ENCODE results near the gene UNC5B.
"Not testable (repeated sequence)": the region's sequence is repeated elsewhere in the genome, so short reads cannot be mapped to it uniquely, and the experiment has no call there.

UNC5B gene

DNA sequence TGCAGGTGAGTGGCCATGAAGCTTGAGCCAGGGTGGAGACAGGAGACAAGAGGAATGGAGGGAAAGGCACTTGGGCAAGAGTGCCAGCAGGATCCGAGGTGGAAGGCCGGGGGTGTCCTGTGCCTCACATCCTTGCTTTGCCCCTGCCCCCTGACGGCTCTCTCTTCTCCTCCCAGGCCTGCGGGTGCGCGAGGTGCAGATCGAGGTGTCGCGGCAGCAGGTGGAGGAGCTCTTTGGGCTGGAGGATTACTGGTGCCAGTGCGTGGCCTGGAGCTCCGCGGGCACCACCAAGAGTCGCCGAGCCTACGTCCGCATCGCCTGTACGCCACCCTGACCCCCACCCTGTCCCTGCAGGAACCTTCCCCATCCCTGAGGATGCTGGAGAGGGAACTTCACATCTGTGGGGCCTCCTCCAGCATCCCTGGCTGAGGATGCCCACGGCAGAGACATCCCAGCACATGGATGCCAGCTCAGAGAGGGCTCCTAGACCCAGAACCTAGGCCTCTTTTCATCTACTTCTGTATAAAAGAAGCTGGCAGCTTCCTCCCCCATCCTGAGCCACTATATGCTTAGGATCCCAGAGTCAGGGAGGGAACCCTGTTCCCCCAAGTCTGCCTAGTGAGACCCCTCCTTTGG, 72.3 kb downstream of the UNC5B start:
- DNase-seq (ENCODE audit: low read depth), result no peak

DNA sequence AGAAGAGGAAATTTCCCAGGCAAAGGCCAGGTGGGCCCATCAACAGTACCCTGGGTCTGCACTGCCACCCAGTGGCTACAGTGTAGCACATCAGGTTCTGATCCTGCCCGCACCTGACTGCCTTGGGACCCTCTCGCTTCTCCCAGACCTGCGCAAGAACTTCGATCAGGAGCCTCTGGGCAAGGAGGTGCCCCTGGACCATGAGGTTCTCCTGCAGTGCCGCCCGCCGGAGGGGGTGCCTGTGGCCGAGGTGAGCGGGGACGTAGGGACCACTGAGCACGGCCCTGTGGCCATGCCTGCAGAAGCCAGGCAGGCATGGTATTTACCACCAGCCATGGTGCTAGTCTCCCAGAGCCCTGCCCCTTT, 72.8 kb downstream of the UNC5B start:
- DNase-seq (ENCODE audit: low read depth), result no peak

DNA sequence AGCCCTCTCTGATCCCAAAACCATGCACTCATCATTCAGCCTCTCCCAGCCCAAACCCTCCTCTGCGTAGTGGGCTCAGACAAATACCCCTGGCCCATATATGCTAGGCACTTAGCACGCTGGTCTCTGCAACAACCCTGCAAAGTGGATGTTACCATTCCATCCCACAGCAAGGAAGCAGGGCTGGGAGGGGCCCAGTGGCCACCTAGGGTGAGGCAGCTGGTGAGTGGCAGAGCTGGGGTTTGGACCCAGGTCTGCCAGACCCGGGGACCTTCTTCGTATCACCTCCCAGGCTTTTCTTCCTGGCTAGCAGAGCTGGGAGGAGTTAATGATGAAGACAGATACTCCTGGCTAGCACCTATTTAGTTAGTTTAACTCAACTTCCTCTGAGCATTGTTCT, 73.6 kb downstream of the UNC5B start:
- DNase-seq (ENCODE audit: low read depth), result no peak

DNA sequence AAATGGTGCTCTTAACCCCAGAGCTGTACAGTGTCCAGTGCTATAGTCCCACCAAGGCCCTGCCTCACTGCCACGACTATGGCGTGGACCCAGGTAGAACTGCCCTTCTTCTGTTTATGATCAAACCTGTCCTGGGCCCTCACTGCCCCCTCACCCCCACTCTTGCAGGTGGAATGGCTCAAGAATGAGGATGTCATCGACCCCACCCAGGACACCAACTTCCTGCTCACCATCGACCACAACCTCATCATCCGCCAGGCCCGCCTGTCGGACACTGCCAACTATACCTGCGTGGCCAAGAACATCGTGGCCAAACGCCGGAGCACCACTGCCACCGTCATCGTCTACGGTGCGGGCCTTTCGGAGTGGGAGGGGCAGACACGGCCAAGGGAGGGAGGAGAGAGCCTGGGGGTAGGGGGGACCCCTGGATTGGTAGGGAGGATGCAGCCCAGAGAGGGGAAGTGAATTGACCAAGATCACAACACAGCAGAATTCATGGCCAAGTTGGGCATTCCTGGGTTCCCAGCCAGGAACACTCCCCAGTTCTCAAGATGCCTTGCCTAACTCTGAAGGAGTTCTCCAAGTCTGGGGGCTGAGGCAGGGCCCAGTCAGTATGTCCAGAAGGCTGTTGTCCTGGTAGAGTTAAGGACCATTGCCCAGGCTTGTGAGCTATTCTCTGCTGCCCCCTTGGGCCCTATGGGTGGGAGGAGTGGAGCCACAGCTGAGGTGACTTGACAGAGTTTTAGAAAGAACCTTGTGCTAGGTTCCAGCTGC, 74.3 kb downstream of the UNC5B start:
- no peak for DNase-seq (ENCODE audit: low read depth)

DNA sequence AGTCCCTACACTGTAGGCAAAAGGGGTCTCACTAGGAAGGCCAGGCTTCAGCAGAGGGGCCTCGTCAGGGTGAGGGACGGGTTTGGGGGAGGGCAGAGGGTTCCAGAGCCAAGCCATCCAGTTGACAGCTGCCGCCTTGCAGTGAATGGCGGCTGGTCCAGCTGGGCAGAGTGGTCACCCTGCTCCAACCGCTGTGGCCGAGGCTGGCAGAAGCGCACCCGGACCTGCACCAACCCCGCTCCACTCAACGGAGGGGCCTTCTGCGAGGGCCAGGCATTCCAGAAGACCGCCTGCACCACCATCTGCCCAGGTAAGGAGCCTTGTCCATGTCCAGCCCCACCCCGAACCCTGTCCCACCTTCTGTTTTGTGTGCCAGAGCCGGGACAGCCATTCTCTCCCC, 75.1 kb downstream of the UNC5B start:
- DNase-seq (ENCODE audit: low read depth), result no peak

DNA sequence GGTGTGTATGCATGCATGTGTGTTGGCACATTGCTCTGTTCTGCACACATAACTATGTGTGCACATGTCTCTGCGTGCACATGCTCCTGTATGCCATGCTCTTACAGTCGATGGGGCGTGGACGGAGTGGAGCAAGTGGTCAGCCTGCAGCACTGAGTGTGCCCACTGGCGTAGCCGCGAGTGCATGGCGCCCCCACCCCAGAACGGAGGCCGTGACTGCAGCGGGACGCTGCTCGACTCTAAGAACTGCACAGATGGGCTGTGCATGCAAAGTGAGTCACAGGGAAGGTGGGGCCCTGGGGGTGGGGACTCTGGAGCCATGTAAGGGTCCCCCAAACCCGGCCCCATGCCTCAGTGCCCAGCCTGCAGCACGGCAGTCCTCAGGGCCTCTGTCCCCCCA, 76.1 kb downstream of the UNC5B start:
- DNase-seq (ENCODE audit: low read depth), result no peak

DNA sequence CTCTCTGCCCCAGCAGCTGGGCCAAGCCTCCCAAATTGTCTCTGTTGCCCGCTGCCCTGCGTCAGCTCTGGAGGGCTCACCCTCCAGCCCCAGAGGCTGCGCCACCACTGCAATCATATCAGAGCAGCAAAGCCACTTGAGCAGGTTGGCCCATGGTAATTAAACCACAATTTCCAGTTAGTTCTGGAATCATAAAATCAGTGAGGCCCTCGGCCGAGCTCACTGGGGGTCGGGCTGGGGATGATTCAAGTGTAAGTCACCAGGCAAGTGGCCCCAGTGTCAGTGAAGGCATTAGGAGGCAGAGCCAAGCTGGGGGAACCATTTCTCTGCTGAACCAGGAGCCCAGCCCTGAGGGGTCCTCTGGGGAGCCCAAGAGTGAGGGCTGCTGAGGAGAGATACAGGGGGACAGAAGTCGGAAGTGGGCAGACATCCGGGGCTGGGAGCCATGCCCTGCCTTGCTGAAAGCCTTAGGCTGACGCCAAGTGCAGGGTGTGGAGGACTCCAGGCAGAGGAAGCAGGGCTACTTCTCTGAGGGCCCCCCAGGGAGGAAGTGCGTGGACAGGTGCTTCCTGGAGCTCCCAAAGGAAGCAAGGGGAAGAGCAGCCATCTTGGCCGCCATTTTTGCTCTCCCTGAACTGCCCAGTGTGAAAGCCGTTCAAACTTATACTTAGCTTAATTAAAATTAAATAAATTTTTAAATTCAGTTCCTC, 77.2 kb downstream of the UNC5B start:
- peak; percentile 62 for DNase-seq (ENCODE audit: low read depth)

DNA sequence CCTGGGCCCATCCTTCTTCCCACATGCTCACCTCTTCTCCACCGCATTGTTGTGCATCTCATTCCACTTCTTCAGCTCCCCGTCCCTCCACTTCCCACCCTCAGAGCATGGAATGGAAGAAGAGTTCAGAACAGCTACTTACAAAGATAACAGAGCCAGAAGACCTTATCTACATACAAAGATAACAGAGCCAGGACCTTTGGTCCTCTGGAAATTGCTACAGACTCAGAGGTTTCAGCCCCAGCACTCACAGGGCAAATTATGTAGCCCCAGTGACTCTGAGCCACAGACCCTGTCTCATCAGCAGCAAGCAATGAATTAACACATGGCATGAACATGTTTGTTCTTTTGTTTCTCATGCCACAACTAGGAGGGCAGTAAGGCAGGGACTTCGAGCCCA, 78.0 kb downstream of the UNC5B start:
- DNase-seq (ENCODE audit: low read depth), result no peak

DNA sequence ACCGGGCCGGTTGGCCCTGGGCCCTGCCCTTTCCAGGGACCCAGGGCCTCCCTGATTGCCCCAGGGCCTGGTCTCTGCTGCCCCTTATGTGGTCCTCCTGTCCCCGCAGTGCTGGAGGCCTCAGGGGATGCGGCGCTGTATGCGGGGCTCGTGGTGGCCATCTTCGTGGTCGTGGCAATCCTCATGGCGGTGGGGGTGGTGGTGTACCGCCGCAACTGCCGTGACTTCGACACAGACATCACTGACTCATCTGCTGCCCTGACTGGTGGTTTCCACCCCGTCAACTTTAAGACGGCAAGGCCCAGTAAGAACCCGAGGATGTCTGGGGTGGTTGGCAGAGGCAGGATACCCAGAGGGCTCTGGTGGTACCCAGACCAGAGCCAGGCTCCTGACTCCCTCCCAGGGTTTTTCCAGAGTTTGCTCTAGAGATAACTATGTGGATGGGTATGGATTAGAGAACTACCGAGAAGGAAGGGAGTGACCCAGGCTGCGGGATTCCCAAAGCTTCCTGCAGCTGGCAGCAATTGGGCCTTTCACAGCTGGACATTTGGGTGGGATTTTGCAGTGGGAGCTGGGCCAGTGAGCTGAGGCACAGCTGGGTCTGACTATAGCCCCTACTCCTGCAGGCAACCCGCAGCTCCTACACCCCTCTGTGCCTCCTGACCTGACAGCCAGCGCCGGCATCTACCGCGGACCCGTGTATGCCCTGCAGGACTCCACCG, 78.6 kb downstream of the UNC5B start:
- no peak for DNase-seq (ENCODE audit: low read depth)

DNA sequence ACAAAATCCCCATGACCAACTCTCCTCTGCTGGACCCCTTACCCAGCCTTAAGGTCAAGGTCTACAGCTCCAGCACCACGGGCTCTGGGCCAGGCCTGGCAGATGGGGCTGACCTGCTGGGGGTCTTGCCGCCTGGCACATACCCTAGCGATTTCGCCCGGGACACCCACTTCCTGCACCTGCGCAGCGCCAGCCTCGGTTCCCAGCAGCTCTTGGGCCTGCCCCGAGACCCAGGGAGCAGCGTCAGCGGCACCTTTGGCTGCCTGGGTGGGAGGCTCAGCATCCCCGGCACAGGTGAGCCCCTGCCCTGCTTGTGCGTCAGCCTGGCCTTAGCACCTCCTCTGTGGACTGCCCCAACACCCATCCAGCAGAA, 79.1 kb downstream of the UNC5B start:
- DNase-seq (ENCODE audit: low read depth), result no peak

DNA sequence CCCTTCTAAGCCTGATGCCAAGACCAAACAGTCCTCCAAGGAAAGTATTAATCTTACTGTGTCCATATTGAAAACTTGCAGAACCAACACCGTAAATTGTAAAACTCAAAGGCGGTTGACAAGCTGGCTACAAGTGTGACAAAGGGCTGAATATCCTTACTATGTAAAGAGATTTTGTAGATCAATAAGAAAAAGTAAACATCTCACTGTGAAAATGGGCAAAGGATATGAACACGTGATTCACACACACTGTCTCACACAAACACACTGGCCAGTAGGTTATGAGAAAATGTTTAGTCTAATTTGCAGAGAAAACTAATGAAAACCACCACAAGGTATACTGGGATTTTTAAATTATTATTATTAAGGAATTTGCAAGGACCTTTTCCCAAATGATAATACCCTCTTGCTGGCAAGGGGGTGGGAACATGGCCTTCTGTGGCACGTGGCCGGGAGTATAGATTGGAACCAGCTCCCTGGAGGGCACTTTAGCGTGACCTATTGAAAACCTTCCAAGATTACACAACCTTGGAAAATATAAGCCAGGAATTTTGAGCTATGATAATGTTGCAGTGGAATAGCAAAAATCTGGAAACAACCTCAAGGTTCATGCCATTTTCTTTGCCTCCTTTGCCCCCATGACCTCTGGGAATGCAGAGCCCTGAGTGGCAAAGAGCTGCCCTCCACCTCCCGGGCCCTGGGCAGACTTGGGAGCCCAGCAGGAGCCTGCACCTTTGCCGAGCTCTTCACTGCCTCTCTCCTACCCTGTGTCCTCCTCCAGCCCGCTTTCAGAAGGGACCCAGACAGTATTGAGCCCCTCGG, 80.5 kb downstream of the UNC5B start:
- DNase-seq (ENCODE audit: low read depth), result no peak

DNA sequence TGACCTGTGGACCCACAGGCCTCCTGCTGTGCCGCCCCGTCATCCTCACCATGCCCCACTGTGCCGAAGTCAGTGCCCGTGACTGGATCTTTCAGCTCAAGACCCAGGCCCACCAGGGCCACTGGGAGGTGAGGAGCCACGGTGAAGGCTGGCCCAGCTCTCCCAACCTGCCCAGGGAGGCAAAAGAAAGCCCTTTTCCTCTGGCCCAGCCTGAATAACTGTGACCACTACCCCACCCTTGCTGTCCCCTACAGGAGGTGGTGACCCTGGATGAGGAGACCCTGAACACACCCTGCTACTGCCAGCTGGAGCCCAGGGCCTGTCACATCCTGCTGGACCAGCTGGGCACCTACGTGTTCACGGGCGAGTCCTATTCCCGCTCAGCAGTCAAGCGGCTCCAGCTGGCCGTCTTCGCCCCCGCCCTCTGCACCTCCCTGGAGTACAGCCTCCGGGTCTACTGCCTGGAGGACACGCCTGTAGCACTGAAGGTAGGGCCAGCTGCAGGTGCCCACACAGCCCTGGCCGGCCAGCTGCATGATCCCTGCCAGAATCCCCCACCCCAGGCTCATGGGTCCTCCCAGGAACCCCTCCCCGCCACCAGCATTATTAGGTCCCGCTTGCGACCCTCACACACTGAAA, 81.2 kb downstream of the UNC5B start:
- DNase-seq (ENCODE audit: low read depth), result no peak

DNA sequence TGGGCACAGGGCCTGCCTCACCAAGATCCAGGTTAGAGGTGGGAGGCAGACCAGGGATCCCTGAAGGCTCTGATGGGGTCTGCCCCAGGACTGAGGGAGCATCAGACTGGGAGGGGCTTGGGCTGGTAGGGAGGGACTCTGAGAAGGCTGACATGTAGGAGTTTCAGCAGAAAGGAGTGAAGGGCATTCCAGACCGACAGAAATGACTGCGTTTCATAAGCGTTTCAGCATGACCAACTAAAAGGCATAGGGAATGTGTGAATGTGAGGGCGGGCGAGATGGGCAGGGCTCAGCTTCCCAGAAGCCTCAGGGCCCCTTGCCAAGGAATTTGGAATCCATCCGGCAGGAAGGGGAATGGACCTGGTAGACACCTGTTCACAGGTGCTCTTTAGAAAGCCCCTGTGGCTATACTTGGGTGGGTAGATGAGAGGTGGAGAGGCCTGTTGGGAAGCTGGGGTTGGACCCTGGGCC, 81.8 kb downstream of the UNC5B start:
- no peak for DNase-seq (ENCODE audit: low read depth)

DNA sequence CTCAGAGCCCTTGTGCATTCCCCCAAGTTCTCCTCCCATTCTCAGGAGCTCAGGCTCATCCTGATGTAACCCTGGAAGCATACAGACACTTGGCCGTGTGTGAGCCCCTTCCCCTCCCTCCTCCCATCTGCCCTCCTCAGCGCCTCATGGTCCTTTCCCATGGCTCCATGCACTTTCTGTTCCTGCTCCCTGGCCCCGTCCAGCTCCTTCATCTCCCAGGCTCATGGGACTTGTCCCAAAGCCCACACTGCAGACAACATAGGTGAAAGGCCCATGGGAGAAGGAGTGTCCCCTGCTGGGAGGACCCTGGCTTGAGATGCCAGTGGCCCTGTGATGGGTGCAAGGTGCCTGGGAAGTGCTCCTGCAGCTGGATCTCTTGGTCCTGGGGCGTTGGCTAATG, 82.5 kb downstream of the UNC5B start:
- no peak for DNase-seq (ENCODE audit: low read depth)

DNA sequence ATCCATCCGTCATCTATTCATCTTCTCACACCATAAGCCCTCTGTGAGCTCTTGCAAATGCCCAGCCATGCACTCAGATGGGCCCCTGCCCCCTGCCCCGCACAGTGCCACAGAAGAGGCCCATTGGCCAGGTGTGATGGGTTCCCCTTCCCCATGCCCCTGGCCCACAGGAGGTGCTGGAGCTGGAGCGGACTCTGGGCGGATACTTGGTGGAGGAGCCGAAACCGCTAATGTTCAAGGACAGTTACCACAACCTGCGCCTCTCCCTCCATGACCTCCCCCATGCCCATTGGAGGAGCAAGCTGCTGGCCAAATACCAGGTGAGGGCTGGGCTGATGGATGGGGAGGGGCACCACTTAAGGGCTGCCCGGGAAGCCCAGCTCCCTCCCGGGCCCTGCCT, 83.3 kb downstream of the UNC5B start:
- no peak for DNase-seq (ENCODE audit: low read depth)

DNA sequence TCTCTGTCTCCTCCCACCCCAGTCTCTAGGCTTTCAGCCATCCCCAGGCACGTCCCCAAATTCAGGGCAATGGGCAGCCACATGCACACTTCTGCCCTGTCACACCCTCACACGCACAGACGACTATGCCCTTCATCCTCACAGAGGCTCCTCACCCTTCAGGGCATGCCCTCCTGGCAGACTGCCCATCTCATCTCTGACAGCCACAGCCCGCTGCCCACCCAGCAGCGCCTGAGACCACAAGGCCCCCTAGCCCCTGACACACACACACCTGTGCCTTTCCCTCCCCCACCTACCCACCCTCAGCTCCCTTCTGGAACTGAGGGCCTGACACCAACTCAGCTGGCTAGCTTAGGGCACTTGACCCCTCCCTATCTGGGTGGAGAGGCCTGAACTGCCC, 83.7 kb downstream of the UNC5B start:
- DNase-seq (ENCODE audit: low read depth), result no peak

DNA sequence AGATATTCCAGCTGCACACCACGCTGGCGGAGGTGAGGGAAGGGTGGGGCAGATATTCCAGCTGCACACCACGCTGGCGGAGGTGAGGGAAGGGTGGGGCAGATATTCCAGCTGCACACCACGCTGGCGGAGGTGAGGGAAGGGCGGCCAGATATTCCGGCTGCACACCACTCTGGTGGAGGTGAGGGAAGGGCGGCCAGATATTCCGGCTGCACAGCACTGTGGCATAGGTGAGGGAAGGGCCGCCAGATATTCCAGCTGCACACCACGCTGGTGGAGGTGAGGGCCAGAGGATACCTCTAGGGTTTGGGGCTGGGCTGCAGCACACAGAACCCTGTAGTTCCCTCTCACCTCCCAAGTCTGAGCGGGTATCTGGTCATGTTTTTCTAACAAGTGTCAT, 84.4 kb downstream of the UNC5B start:
- DNase-seq (ENCODE audit: low read depth), result not testable (repeated sequence)

DNA sequence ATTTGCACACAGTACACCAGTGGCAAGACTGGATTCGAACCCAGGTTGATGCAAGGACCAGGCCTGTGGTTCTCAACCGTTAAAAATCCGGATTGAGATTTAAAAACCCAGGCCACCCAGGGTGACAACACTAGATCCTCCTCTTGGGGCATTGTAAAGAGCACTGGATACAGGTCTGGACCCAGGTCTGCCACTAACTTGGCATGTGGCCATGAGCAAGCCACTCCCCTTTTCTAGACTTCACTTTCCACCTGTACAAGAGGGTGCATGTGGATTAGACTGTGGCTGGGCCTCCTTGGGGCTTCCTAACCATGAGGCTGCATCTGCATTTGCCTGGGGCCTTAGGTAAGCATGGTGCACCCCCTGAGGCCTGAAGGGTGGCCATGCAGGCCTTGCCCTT, 85.0 kb downstream of the UNC5B start:
- no peak for DNase-seq (ENCODE audit: low read depth)

DNA sequence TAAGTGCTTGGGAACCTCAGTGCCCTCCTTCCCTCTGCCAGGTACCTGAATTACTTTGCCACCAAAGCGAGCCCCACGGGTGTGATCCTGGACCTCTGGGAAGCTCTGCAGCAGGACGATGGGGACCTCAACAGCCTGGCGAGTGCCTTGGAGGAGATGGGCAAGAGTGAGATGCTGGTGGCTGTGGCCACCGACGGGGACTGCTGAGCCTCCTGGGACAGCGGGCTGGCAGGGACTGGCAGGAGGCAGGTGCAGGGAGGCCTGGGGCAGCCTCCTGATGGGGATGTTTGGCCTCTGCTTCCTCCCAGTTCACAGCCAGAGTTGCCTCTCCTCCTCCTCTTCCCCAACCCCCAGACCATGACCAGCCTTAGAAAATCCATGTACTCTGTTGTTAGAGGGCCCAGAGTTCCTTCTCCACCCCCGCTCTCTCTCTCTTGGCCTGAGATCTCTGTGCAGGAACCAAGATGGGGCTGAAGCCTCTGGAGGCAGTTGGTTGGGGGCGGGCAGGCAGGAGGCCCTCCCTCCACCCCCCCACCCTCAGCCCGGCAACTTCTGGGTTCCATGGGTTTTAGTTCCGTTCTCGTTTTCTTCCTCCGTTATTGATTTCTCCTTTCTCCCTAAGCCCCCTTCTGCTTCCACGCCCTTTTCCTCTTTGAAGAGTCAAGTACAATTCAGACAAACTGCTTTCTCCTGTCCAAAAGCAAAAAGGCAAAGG, 86.9 kb downstream of the UNC5B start:
- DNase-seq (ENCODE audit: low read depth), result no peak

DNA sequence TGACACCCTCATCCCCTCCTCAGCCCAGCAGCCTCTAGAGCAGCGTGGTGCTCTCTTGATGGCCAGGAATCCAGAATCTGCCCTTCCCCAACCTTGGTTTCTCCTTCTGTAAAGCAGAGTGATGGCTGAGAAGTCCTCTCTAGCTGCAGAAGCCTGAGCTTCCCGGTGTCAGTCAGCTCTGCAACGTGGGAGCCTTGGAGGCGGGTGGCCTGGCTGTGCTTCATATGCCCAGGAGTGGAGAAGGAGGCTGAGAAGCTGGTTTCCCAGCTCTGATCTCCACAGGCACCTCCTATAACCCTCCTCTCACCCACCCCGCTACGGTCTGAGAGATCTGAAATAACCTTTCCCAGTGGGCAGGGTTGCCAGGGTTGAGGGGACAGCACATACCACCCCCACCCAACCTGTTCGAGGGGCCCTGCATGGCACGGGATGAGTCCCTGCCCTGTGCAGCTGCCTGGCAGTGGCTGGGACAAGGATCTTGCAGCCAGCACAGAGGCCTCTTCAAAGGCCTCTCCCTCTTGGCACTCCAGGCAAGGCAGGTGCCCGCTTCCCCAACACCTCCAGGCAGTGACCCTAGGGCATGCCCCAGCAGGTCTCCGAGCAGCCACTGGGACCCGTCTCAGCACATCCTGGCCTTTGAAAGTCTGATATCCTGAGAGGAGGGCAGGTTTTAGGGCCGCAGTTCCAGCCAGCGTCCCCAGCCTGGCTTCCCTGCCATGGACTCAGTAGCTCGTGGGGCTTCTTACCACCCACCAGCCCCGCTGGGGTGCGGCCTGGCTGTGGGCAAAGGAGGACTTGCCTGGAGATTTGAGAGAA, 88.4 kb downstream of the UNC5B start:
- DNase-seq (ENCODE audit: low read depth), result no peak

All from CMK (cell line).